ENCODE results near the gene MLPH.

GRCh38 chr2:237576974-237577373 lies 89.9 kb downstream of the MLPH start:
- TF ChIP-seq CTCF (IDR thresholded peaks at IDR 0.05) (no peak), EZH2 (IDR thresholded peaks at IDR 0.05) (no peak), EZH2phosphoT487 (IDR thresholded peaks at IDR 0.05) (no peak)

Data from neural progenitor cell (in vitro differentiated cells).